ENCODE results near the gene CDHR2. TPM values are rescaled to one million over a fixed set of nuclear protein-coding genes. Genes with fewer than 3 reads are reported as not detected.
A peak's percentile ranks its signal among the peaks of the same experiment; 100 is the strongest.

The CDHR2 gene
- total RNA-seq, 1 experiment from 2014 or later = 0.63 TPM

DNA sequence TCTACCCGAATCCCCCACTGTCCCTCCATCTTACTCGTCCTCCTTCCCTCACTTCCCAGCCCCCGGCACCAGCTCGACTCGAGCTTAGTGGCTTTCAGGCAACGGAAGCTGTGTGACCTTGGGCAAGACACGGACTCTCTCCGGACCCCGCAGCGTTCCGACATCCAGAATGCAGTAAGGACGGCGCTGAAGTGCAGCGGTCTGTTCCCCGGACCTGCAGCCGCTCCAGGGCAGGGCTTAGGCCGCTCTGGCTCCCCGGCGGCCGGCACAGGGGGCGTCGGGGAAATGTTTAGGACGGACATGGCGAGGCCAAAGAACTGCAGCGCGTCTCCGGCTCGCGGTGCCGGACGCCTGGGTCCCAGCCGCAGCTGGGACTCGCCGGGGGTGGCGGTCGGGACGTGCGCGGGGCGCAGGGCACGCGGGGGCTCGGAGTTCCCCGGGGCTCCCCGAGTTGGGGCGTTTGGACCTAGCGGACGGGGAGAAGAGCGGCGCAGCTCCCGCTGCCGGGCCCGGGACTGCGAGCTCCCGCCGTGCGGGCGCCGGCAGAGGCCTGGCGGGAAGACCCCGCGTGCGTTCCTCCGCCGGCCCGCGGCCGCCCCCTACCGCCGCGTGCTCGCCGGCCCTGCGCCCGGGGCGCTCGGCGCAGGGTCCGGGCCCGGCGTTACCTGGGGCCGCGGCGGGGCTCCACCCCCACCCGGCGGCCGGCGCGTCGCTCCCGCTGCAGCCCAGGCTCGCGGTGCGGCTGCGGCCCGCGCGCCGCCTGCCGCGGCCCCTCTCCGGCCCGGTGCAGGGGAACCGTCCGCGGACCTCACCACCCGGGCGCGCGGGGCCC, 6.3 kb upstream of the CDHR2 start:
- ATAC-seq (peak; percentile 32), DNase-seq (ENCODE audit: low spot score) (peak; percentile 50)
- Mint-ChIP-seq H3K9me3 (no peaks in the 10 kb centered on the region), H3K27me3 (ENCODE audit: low read depth) (no peaks in the 10 kb centered on the region), H3K36me3 (no peaks in the 10 kb centered on the region), H3K4me3 (peak overlapping the region; percentile 83), H3K27ac (peak overlapping the region; percentile 92), H3K4me1 (peaks cover 54% of the 10 kb centered on the region)
- TF ChIP-seq TP53 (CRISPR knock-in tag; IDR thresholded peaks at IDR 0.05) = 0 out of 2 replicates have a peak, but pooled peaks have one; percentile 34
- TF ChIP-seq, protein P1, sequence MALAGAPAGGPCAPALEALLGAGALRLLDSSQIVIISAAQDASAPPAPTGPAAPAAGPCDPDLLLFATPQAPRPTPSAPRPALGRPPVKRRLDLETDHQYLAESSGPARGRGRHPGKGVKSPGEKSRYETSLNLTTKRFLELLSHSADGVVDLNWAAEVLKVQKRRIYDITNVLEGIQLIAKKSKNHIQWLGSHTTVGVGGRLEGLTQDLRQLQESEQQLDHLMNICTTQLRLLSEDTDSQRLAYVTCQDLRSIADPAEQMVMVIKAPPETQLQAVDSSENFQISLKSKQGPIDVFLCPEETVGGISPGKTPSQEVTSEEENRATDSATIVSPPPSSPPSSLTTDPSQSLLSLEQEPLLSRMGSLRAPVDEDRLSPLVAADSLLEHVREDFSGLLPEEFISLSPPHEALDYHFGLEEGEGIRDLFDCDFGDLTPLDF (CRISPR knock-in tag; IDR thresholded peaks at IDR 0.05) = no peak
- TF ChIP-seq TEAD1 (CRISPR knock-in tag; IDR thresholded peaks at IDR 0.05) = no peak
- TF ChIP-seq, protein P2, sequence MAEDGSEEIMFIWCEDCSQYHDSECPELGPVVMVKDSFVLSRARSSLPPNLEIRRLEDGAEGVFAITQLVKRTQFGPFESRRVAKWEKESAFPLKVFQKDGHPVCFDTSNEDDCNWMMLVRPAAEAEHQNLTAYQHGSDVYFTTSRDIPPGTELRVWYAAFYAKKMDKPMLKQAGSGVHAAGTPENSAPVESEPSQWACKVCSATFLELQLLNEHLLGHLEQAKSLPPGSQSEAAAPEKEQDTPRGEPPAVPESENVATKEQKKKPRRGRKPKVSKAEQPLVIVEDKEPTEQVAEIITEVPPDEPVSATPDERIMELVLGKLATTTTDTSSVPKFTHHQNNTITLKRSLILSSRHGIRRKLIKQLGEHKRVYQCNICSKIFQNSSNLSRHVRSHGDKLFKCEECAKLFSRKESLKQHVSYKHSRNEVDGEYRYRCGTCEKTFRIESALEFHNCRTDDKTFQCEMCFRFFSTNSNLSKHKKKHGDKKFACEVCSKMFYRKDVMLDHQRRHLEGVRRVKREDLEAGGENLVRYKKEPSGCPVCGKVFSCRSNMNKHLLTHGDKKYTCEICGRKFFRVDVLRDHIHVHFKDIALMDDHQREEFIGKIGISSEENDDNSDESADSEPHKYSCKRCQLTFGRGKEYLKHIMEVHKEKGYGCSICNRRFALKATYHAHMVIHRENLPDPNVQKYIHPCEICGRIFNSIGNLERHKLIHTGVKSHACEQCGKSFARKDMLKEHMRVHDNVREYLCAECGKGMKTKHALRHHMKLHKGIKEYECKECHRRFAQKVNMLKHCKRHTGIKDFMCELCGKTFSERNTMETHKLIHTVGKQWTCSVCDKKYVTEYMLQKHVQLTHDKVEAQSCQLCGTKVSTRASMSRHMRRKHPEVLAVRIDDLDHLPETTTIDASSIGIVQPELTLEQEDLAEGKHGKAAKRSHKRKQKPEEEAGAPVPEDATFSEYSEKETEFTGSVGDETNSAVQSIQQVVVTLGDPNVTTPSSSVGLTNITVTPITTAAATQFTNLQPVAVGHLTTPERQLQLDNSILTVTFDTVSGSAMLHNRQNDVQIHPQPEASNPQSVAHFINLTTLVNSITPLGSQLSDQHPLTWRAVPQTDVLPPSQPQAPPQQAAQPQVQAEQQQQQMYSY (CRISPR knock-in tag; IDR thresholded peaks at IDR 0.05) = no peak
- TF ChIP-seq, protein P3, sequence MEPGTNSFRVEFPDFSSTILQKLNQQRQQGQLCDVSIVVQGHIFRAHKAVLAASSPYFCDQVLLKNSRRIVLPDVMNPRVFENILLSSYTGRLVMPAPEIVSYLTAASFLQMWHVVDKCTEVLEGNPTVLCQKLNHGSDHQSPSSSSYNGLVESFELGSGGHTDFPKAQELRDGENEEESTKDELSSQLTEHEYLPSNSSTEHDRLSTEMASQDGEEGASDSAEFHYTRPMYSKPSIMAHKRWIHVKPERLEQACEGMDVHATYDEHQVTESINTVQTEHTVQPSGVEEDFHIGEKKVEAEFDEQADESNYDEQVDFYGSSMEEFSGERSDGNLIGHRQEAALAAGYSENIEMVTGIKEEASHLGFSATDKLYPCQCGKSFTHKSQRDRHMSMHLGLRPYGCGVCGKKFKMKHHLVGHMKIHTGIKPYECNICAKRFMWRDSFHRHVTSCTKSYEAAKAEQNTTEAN (CRISPR knock-in tag; IDR thresholded peaks at IDR 0.05) = 0 out of 2 replicates have a peak, but pooled peaks have one; percentile 4
- TF ChIP-seq, protein P4, sequence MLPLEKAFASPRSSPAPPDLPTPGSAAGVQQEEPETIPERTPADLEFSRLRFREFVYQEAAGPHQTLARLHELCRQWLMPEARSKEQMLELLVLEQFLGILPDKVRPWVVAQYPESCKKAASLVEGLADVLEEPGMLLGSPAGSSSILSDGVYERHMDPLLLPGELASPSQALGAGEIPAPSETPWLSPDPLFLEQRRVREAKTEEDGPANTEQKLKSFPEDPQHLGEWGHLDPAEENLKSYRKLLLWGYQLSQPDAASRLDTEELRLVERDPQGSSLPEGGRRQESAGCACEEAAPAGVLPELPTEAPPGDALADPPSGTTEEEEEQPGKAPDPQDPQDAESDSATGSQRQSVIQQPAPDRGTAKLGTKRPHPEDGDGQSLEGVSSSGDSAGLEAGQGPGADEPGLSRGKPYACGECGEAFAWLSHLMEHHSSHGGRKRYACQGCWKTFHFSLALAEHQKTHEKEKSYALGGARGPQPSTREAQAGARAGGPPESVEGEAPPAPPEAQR (CRISPR knock-in tag; IDR thresholded peaks at IDR 0.05) = no peak
- peak; percentile 43; the same call in 1 of the 2 replicates for TF ChIP-seq HMGXB4 (CRISPR knock-in tag; IDR thresholded peaks at IDR 0.05)
- TF ChIP-seq NFYB (CRISPR knock-in tag; conservative IDR thresholded peaks at IDR 0.05; ENCODE audit: low read depth) = no peak
- TF ChIP-seq AFF4 (CRISPR knock-in tag; IDR thresholded peaks at IDR 0.05; ENCODE audit: borderline replicate concordance) = no peak
- no peak for TF ChIP-seq ZBTB21 (CRISPR knock-in tag; IDR thresholded peaks at IDR 0.05; ENCODE audit: borderline replicate concordance)
- no peak for TF ChIP-seq NFE2L1 (CRISPR knock-in tag; IDR thresholded peaks at IDR 0.05)
- TF ChIP-seq STAT6 (CRISPR knock-in tag; conservative IDR thresholded peaks at IDR 0.05; ENCODE audit: low read depth) = no peak
- TF ChIP-seq FOXJ3 (CRISPR knock-in tag; IDR thresholded peaks at IDR 0.05; ENCODE audit: borderline replicate concordance) = no peak
- no peak for TF ChIP-seq ETV6 (CRISPR knock-in tag; IDR thresholded peaks at IDR 0.05)
- no peak for TF ChIP-seq NFATC4 (CRISPR knock-in tag; IDR thresholded peaks at IDR 0.05)
- TF ChIP-seq ZNF232 (CRISPR knock-in tag; IDR thresholded peaks at IDR 0.05) = no peak
- no peak for TF ChIP-seq CBFB (CRISPR knock-in tag; IDR thresholded peaks at IDR 0.05; ENCODE audit: low read depth)
- ChIA-PET CTCF (interaction anchor here (0.6 to 3.6 kb wide), 21 partner anchors 9 to 1039 kb away, joined by 3 to 16 read pairs (median 4); partner anchors contain the start of genes CLTB, FAF2 and TSPAN17), POLR2A (interaction anchor here (0.6 to 1.2 kb wide), 8 partner anchors 8 to 155 kb away, joined by 3 to 7 read pairs (median 4); partner anchors contain the start of genes HIGD2A and NOP16)
